Loucy (cell line): ENCODE results near the gene SGPP1.
"Not testable (repeated sequence)": the region's sequence is repeated elsewhere in the genome, so short reads cannot be mapped to it uniquely, and the experiment has no call there.

Experiments
- H2AFZ ChIP-seq: fragments of 200-600 bp; sonication (generic); 2 replicates; pipeline ENCODE4 v1.6.0; 2016; ENCODE audit warnings: antibody characterized with exemption, mild to moderate bottlenecking, low read length, moderate library complexity
- H3F3A ChIP-seq: fragments of 200-600 bp; 2 replicates; pipeline ENCODE4 v1.6.0; 2016; ENCODE audit warnings: antibody characterized with exemption, low read depth, mild to moderate bottlenecking
- H3K27me3 ChIP-seq: fragments of 200-600 bp; sonication (generic); 2 replicates; pipeline ENCODE4 v1.6.1; 2014; ENCODE audit warnings: low read length, mild to moderate bottlenecking; ENCODE audit not compliant: insufficient read depth, poor library complexity, severe bottlenecking
- H3K36me3 ChIP-seq: fragments of 200-600 bp; sonication (generic); 2 replicates; pipeline ENCODE4 v1.6.1; 2016; ENCODE audit warnings: low read length; ENCODE audit not compliant: insufficient read depth
- H3K4me1 ChIP-seq: fragments of 200-600 bp; sonication (generic); 2 replicates; pipeline ENCODE4 v1.5.1; 2014; ENCODE audit warnings: low read length, mild to moderate bottlenecking; ENCODE audit not compliant: insufficient read depth, poor library complexity, severe bottlenecking
- H3K4me2 ChIP-seq: fragments of 200-600 bp; sonication (generic); 2 replicates; pipeline ENCODE4 v1.6.0; 2014; ENCODE audit warnings: antibody characterized with exemption, low read length, low read depth, mild to moderate bottlenecking; ENCODE audit not compliant: poor library complexity, severe bottlenecking
- H3K4me3 ChIP-seq: fragments of 200-600 bp; sonication (generic); 2 replicates; pipeline ENCODE4 v1.5.1; 2014; ENCODE audit warnings: low read length, mild to moderate bottlenecking, mixed read lengths; ENCODE audit not compliant: poor library complexity, severe bottlenecking
- H3K79me2 ChIP-seq: fragments of 200-600 bp; sonication (generic); 2 replicates; pipeline ENCODE4 v1.6.1; 2014; ENCODE audit warnings: low read length; ENCODE audit not compliant: insufficient read depth
- H3K9ac ChIP-seq: fragments of 200-600 bp; sonication (generic); 2 replicates; pipeline ENCODE4 v1.6.0; 2014; ENCODE audit warnings: mild to moderate bottlenecking, low read depth, low read length, moderate library complexity; ENCODE audit not compliant: poor library complexity, severe bottlenecking
- H3K9me2 ChIP-seq: fragments of 200-600 bp; sonication (generic); replicated peaks from 2 replicates; pipeline ENCODE4 v1.6.1; 2016; ENCODE audit warnings: low read depth, low read length, mixed read lengths
- H3K9me3 ChIP-seq: fragments of 200-600 bp; sonication (generic); 2 replicates; pipeline ENCODE4 v1.6.1; 2014; ENCODE audit warnings: mild to moderate bottlenecking, antibody characterized with exemption, low read length, low read depth; ENCODE audit not compliant: insufficient read depth
- H4K20me1 ChIP-seq: fragments of 200-600 bp; sonication (generic); 2 replicates; pipeline ENCODE4 v1.6.0; 2014; ENCODE audit warnings: antibody characterized with exemption, low read length, mild to moderate bottlenecking; ENCODE audit not compliant: insufficient read depth, poor library complexity, severe bottlenecking
- EZH2phosphoT487 ChIP-seq: fragments of 200-600 bp; IDR thresholded peaks from 2 replicates; pipeline ENCODE4 v1.6.1; 2018; ENCODE audit warnings: antibody characterized with exemption, mild to moderate bottlenecking, moderate library complexity, borderline replicate concordance
- TF ChIP-seq, protein P1 (sequence below): fragments of 200-600 bp; sonication (generic); conservative IDR thresholded peaks from 2 replicates; pipeline ENCODE4 v1.5.1; 2014; ENCODE audit warnings: mild to moderate bottlenecking, antibody characterized with exemption, low read length

The SGPP1 gene

DNA sequence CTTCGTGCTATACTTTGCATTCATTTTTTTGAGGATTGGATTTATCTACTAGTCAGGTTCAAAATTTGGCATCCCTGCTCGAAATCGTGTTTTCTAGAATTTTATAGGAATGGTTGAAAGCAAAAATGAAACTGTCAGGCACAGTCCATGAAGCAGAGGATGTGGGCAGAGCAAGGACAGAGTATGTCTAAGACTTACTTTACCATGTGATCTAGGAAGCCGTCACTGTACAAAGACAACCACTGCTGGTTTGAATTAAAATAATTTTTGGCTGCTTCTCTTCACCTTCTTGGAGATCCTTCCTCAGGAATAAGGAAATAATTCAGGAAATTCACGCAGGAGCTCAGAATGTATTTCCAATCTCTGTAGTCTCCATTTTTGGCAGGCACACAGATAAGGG lies 31.6 kb upstream of the SGPP1 start:
- H3K9ac ChIP-seq = peak overlapping the region; percentile 38
- TF ChIP-seq, protein P1, sequence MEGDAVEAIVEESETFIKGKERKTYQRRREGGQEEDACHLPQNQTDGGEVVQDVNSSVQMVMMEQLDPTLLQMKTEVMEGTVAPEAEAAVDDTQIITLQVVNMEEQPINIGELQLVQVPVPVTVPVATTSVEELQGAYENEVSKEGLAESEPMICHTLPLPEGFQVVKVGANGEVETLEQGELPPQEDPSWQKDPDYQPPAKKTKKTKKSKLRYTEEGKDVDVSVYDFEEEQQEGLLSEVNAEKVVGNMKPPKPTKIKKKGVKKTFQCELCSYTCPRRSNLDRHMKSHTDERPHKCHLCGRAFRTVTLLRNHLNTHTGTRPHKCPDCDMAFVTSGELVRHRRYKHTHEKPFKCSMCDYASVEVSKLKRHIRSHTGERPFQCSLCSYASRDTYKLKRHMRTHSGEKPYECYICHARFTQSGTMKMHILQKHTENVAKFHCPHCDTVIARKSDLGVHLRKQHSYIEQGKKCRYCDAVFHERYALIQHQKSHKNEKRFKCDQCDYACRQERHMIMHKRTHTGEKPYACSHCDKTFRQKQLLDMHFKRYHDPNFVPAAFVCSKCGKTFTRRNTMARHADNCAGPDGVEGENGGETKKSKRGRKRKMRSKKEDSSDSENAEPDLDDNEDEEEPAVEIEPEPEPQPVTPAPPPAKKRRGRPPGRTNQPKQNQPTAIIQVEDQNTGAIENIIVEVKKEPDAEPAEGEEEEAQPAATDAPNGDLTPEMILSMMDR = no peak
- TF ChIP-seq EZH2phosphoT487 = no peak
- H2AFZ ChIP-seq = peak overlapping the region; percentile 90
- peak overlapping the region; percentile 44 for H3K4me3 ChIP-seq
- no peaks in the 10 kb centered on the region for H3K9me2 ChIP-seq
- no peaks in the 10 kb centered on the region for H3F3A ChIP-seq
- H3K27me3 ChIP-seq = no peaks in the 10 kb centered on the region
- H4K20me1 ChIP-seq = no peaks in the 10 kb centered on the region
- H3K9me3 ChIP-seq = no peaks in the 10 kb centered on the region
- no peaks in the 10 kb centered on the region for H3K79me2 ChIP-seq
- H3K4me1 ChIP-seq = peaks cover 11% of the 10 kb centered on the region
- H3K4me2 ChIP-seq = peak overlapping the region; percentile 57
- H3K36me3 ChIP-seq = no peaks in the 10 kb centered on the region

DNA sequence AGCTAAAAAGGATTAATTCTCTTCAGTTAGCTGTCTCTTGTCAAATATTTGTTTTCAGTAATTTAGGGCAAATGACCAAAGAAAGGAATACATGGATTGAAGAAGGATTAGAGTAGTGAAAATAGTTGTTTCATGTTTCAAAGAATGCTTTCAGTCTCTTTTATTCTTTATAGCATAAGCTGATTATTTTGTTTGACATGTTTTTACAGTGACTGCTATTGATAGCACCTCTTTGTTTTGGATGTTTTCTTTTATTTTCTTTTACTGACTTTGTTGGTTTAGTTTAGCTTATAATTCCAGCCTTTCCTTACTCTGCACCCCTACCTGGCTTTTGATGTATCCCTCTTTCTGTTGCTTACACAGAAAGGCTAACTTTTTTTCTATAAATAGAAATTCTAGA lies 29.3 kb upstream of the SGPP1 start:
- Histone ChIP-seq H4K20me1 (no peaks in the 10 kb centered on the region), H3K27me3 (no peaks in the 10 kb centered on the region), H3K9ac (no peak overlapping the region), H3K79me2 (no peaks in the 10 kb centered on the region), H3K9me2 (no peaks in the 10 kb centered on the region), H3K4me1 (peaks cover 11% of the 10 kb centered on the region), H3K36me3 (no peaks in the 10 kb centered on the region), H3K9me3 (no peaks in the 10 kb centered on the region), H3F3A (no peaks in the 10 kb centered on the region), H2AFZ (peak overlapping the region; percentile 75), H3K4me3 (no peak overlapping the region), H3K4me2 (no peak overlapping the region)
- TF ChIP-seq EZH2phosphoT487 = no peak
- TF ChIP-seq, protein P1 = no peak

DNA sequence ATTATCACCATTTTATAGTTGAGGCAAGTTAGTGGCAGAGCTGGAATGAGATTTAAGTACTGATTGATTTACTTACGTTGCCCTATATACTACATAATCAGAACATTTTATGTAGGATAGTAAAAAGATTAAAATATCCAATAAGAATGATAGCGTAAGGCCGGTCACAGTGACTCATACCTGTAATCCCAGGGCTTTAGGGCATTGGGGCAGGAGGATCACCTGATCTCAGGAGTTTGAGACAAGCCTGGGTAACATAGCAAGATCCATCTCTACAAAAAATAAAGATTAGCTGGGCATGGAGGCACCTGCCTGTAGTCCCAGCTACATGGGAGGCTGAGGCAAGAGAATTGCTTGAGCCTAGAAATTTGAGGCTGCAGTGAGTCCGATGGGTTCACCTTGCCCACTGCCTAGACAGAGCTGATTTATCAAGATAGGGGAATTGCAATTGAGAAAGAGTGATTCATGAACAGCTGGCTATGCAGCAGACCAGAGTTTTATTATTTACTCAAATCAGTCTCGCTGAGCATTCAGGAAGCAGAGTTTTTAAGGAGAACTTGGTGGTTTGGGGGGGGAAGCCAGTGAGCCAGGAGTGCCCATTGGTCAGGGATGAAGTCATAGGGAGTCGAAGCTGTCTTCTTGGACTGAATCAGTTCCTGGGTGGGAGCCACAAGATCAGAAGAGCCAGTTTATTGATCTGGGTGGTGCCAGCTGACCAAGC lies 24.7 kb upstream of the SGPP1 start:
- no peaks in the 10 kb centered on the region for H3K79me2 ChIP-seq
- H2AFZ ChIP-seq = peak overlapping the region; percentile 35; the same call in 1 of the 2 replicates
- H3K4me2 ChIP-seq = no peak overlapping the region
- no peaks in the 10 kb centered on the region for H3K27me3 ChIP-seq
- H3F3A ChIP-seq = no peaks in the 10 kb centered on the region
- H3K9me2 ChIP-seq = no peaks in the 10 kb centered on the region
- no peaks in the 10 kb centered on the region for H3K9me3 ChIP-seq
- no peaks in the 10 kb centered on the region for H3K4me1 ChIP-seq
- TF ChIP-seq, protein P1 = no peak
- TF ChIP-seq EZH2phosphoT487 = no peak
- H3K9ac ChIP-seq = no peak overlapping the region
- H3K36me3 ChIP-seq = no peaks in the 10 kb centered on the region
- no peak overlapping the region for H3K4me3 ChIP-seq
- H4K20me1 ChIP-seq = no peaks in the 10 kb centered on the region

DNA sequence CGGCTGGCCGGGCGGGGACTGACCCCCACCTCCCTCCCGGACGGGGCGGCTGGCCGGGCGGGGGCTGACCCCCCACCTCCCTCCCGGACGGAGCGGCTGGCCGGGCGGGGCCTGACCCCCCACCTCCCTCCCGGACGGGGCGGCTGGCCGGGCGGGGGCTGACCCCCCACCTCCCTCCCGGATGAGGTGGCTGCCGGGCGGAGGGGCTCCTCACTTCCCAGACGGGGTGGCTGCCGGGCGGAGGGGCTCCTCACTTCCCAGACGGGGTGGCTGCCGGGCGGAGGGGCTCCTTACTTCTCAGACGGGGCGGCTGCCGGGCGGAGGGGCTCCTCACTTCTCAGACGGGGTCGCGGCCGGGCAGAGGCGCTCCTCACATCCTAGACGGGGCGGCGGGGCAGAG lies 23.2 kb upstream of the SGPP1 start:
- not testable (repeated sequence) for H3K9me2 ChIP-seq, H3K9ac ChIP-seq

More for the DNA sequence above, 23.2 kb upstream of the SGPP1 start:
- not testable (repeated sequence) for H3K79me2 ChIP-seq, H3K27me3 ChIP-seq, H3K4me3 ChIP-seq, H3K4me2 ChIP-seq, H4K20me1 ChIP-seq, H3K4me1 ChIP-seq, H2AFZ ChIP-seq, H3F3A ChIP-seq, H3K36me3 ChIP-seq, H3K9me3 ChIP-seq
